PC-3 (cell line): Measurements from ENCODE around the gene PSORS1C1. TPM values are rescaled to one million over a fixed set of nuclear protein-coding genes. Genes with fewer than 3 reads are reported as not detected.

Experiments used
- ATAC-seq: fragments of 200-7000 bp; cut with Tn5 transposase; 2 replicates; pipeline ENCODE4 v1.9.1; 2020; ENCODE audit warnings: mild to moderate bottlenecking, moderate library complexity
- BruUV-seq: library from RNA; stranded (reverse); fragments of 400-500 nt; replicated peaks from 2 replicates; lab custom pipeline; 2021; lab: Mats Ljungman, UMichigan
- CTCF ChIA-PET: fragments of 300-600 bp; sonication (Branson Sonifier 250); formaldehyde crosslinking; loops from one replicate; lab custom pipeline; 2022; ENCODE audit warnings: antibody characterized with exemption; lab: Charles Lee
- POLR2A ChIA-PET: fragments of 300-600 bp; sonication (Branson Sonifier 250); formaldehyde crosslinking; loops from one replicate; lab custom pipeline; 2022; ENCODE audit warnings: antibody characterized with exemption; ENCODE audit not compliant: unreplicated experiment; lab: Charles Lee
- DNase-seq: peaks from one replicate; pipeline ENCODE4 v3.0.0-alpha.2; 2015
- H2AFZ ChIP-seq: fragments of 300-600 bp; sonication (generic); 2 replicates; pipeline ENCODE4 v1.6.0; 2016; ENCODE audit warnings: antibody characterized with exemption, low read length
- H3F3A ChIP-seq: fragments of 300-600 bp; sonication (generic); one replicate; pipeline ENCODE4 v1.6.0; 2017; ENCODE audit warnings: antibody characterized with exemption, low read length, control low read depth, mild to moderate bottlenecking; ENCODE audit not compliant: unreplicated experiment
- H3K27ac ChIP-seq: fragments of 300-600 bp; sonication (generic); 2 replicates; pipeline ENCODE4 v1.5.1; 2016; ENCODE audit warnings: mild to moderate bottlenecking, low read length
- H3K27me3 ChIP-seq: fragments of 300-600 bp; sonication (generic); 2 replicates; pipeline ENCODE4 v1.6.1; 2016; ENCODE audit warnings: low read length, mixed read lengths
- H3K36me3 ChIP-seq: fragments of 300-600 bp; sonication (generic); 2 replicates; pipeline ENCODE4 v1.6.1; 2016; ENCODE audit warnings: low read depth, mixed run types, low read length, mixed read lengths
- H3K4me1 ChIP-seq: fragments of 300-600 bp; sonication (generic); 2 replicates; pipeline ENCODE4 v1.5.1; 2016; ENCODE audit warnings: low read length; ENCODE audit not compliant: insufficient read depth
- H3K4me2 ChIP-seq: fragments of 300-600 bp; sonication (generic); 2 replicates; pipeline ENCODE4 v1.6.0; 2016; ENCODE audit warnings: low read length
- H3K4me3 ChIP-seq: fragments of 300-600 bp; sonication (generic); 2 replicates; pipeline ENCODE4 v1.5.1; 2016; ENCODE audit warnings: mild to moderate bottlenecking, low read length, mixed read lengths
- H3K79me2 ChIP-seq: fragments of 300-600 bp; sonication (generic); 2 replicates; pipeline ENCODE4 v1.6.1; 2017; ENCODE audit warnings: low read length, mixed read lengths
- H3K9ac ChIP-seq: fragments of 300-600 bp; sonication (generic); 2 replicates; pipeline ENCODE4 v1.6.0; 2016; ENCODE audit warnings: mild to moderate bottlenecking, low read length
- H3K9me2 ChIP-seq: fragments of 300-600 bp; sonication (generic); replicated peaks from 2 replicates; pipeline ENCODE4 v1.6.1; 2016; ENCODE audit warnings: mixed run types, low read length, mixed read lengths
- H3K9me3 ChIP-seq: fragments of 300-600 bp; sonication (generic); 2 replicates; pipeline ENCODE4 v1.6.1; 2016; ENCODE audit warnings: low read length, mixed read lengths
- H4K20me1 ChIP-seq: fragments of 300-600 bp; sonication (generic); 2 replicates; pipeline ENCODE4 v1.6.1; 2016; ENCODE audit warnings: low read length, mixed read lengths
- EZH2 ChIP-seq: fragments of 300-600 bp; sonication (generic); IDR thresholded peaks from one replicate; pipeline ENCODE4 v1.6.1; 2017; ENCODE audit warnings: antibody characterized with exemption, mild to moderate bottlenecking, low read length; ENCODE audit not compliant: unreplicated experiment
- EZH2phosphoT487 ChIP-seq: fragments of 300-600 bp; sonication (generic); IDR thresholded peaks from 2 replicates; pipeline ENCODE4 v1.6.1; 2018; ENCODE audit warnings: mild to moderate bottlenecking, antibody characterized with exemption, low read length, borderline replicate concordance
- intact Hi-C: fragments of 100-400 bp; cut with micrococcal nuclease; formaldehyde crosslinking; loops from 2 replicates; pipeline ENCODE4 v1.9.0; 2023
- total RNA-seq: library from RNA; depleted of rRNA; stranded (reverse); fragments of >200 nt; gene quantifications from 2 replicates; pipeline ENCODE4 v1.2.3, GENCODE V29; 2014
- TF ChIP-seq, protein P1 (sequence below): fragments of 300-600 bp; sonication (generic); conservative IDR thresholded peaks from 2 replicates; pipeline ENCODE4 v1.5.1; 2017; ENCODE audit warnings: antibody characterized with exemption, low read depth, mild to moderate bottlenecking, low read length

Gene PSORS1C1
- total RNA-seq, 1 experiment from 2014 or later = 2.0 TPM

DNA sequence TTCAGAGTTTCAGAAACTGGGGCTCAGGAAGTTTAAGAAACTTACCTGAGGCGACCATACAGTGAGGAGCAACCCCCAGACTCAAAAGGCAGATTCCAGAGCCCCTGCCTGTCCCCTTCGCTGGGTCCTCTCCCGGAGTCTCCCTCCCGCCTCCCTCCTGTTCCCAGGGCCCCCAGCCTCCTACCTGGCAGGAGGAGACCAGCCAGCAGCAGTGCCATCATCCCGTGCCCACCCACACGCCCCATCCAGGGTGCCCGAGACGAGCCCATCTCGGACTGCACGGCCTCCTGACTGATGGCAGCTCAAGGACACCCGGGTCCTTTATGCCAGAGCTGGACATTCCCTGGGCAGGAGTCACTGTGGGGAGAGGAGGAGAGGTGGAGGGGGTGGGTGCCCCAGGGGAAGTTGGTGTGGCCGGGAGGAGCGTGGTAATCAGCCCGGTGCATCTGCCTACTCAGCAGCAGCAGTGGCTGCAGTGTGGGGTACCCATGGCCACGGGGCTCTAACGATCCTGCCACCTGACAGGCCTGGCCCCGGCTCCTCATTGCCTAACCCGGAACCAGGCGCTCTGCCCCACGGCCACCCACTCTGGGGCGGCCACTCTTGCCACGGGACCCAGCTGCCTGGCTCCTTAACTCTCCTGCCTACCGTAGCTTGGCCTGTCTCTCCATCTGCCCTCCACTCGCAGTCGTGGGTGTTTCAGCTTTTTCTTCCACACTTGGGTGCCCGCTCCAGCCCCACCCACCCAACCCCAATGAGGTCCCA is 5.7 kb downstream of the PSORS1C1 start, which contains the start of gene CDSN:
Gene CDSN, minus strand, starts transcription at position 296 of the 765 bp plus-strand sequence. Its CDS starts 27 bp downstream, at position 269.
- H2AFZ ChIP-seq = no peak within 1 kb of the TSS
- H3K4me2 ChIP-seq = no peak within 1 kb of the TSS
- no peaks in the 10 kb centered on the region for H3K36me3 ChIP-seq
- no TSS peak for BruUV-seq
- POLR2A ChIA-PET = no interaction called here
- H3F3A ChIP-seq = no peaks in the 10 kb centered on the region
- no peaks in the 10 kb centered on the region for H3K27me3 ChIP-seq
- TF ChIP-seq EZH2phosphoT487 (no peak), EZH2 (no peak)
- TF ChIP-seq, protein P1, sequence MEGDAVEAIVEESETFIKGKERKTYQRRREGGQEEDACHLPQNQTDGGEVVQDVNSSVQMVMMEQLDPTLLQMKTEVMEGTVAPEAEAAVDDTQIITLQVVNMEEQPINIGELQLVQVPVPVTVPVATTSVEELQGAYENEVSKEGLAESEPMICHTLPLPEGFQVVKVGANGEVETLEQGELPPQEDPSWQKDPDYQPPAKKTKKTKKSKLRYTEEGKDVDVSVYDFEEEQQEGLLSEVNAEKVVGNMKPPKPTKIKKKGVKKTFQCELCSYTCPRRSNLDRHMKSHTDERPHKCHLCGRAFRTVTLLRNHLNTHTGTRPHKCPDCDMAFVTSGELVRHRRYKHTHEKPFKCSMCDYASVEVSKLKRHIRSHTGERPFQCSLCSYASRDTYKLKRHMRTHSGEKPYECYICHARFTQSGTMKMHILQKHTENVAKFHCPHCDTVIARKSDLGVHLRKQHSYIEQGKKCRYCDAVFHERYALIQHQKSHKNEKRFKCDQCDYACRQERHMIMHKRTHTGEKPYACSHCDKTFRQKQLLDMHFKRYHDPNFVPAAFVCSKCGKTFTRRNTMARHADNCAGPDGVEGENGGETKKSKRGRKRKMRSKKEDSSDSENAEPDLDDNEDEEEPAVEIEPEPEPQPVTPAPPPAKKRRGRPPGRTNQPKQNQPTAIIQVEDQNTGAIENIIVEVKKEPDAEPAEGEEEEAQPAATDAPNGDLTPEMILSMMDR = no peak
- DNase-seq (no peak), ATAC-seq (no peak)
- no peaks in the 10 kb centered on the region for H3K9me3 ChIP-seq
- peaks cover 22% of the 10 kb centered on the region for H3K4me1 ChIP-seq
- intact Hi-C loops = no loop called here
- H3K9ac ChIP-seq = no peak within 1 kb of the TSS
- CTCF ChIA-PET = no interaction called here
- no peaks in the 10 kb centered on the region for H3K9me2 ChIP-seq
- no peaks in the 10 kb centered on the region for H4K20me1 ChIP-seq
- peaks cover 22% of the 10 kb centered on the region for H3K79me2 ChIP-seq
- no peak within 1 kb of the TSS for H3K4me3 ChIP-seq
- H3K27ac ChIP-seq = no peak within 1 kb of the TSS

DNA sequence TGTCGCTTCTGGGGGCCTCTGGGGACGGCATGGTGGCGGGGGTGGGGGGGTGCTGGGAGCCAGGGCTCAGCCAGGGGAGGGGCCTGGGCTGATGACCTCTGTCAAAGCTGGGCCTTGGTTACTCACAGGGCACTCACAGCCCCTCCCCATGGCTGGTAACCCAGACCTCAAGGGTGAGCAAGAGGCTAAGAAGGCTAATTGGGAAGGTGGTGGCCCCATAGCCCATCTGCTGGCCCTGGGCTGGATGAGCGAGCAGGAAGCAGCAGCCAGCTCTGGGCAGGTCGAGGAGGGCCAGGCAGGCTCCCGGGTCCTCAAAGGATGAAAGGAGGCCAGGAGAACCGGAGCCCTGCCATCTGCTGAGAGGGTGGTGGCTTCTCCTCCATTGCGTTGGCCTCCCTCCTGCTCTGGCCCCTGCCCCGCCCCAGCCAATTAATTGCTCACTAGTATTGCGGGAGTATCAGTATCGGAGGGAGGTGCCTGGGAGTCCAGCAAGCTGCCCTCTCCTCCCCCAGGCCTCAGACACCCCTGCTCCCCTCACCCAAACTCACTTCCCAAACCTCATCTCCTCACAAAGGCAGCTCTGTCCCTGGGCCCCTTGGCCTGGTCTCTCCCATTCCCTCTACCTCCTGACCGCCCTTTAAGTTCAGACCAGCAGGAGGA is 6.7 kb downstream of the PSORS1C1 start:
- Histone ChIP-seq H3K9me3 (no peaks in the 10 kb centered on the region), H3K9me2 (no peaks in the 10 kb centered on the region), H2AFZ (no peak overlapping the region), H3K4me2 (no peak overlapping the region), H3K79me2 (peaks cover 13% of the 10 kb centered on the region), H3K4me1 (peaks cover 22% of the 10 kb centered on the region), H3K27me3 (no peaks in the 10 kb centered on the region), H3K36me3 (no peaks in the 10 kb centered on the region), H3K4me3 (no peak overlapping the region), H3K9ac (no peak overlapping the region), H3F3A (no peaks in the 10 kb centered on the region), H4K20me1 (no peaks in the 10 kb centered on the region), H3K27ac (no peak overlapping the region)
- DNase-seq (no peak), ATAC-seq (no peak)
- intact Hi-C loops = no loop called here
- ChIA-PET CTCF (no interaction called here), POLR2A (no interaction called here)
- no TSS peak for BruUV-seq
- TF ChIP-seq EZH2 (no peak), EZH2phosphoT487 (no peak)
- TF ChIP-seq, protein P1 = no peak
